ENCODE results near the gene GRSF1.
"Not testable (repeated sequence)": the region's sequence is repeated elsewhere in the genome, so short reads cannot be mapped to it uniquely, and the experiment has no call there.

The GRSF1 gene

GRCh38 chr4:70842761-70843435, 3.2 kb upstream of the GRSF1 start:
- Mint-ChIP-seq H3K27me3 (no peaks in the 10 kb centered on the region), H3K27ac (no peak overlapping the region), H3K4me3 (no peak overlapping the region), H3K9me3 (no peaks in the 10 kb centered on the region), H3K36me3 (ENCODE audit: low read depth) (peaks cover 11% of the 10 kb centered on the region), H3K4me1 (ENCODE audit: low read depth) (peaks cover 5% of the 10 kb centered on the region)
- intact Hi-C loops (cut with micrococcal nuclease): no loop called here

GRCh38 chr4:70841951-70842350, 2.3 kb upstream of the GRSF1 start:
- H3K27me3 Mint-ChIP-seq: no peaks in the 10 kb centered on the region
- intact Hi-C loops (cut with micrococcal nuclease): no loop called here
- peak overlapping the region; percentile 27 for H3K27ac Mint-ChIP-seq

GRCh38 chr4:70841211-70841610, 1.5 kb upstream of the GRSF1 start:
- H3K9me3 Mint-ChIP-seq: no peaks in the 10 kb centered on the region
- H3K36me3 Mint-ChIP-seq (ENCODE audit: low read depth): peaks cover 17% of the 10 kb centered on the region
- intact Hi-C loops (cut with micrococcal nuclease): no loop called here
- peak overlapping the region; percentile 27 for H3K27ac Mint-ChIP-seq
- H3K4me1 Mint-ChIP-seq (ENCODE audit: low read depth): peaks cover 15% of the 10 kb centered on the region
- H3K4me3 Mint-ChIP-seq: no peak overlapping the region
- no peaks in the 10 kb centered on the region for H3K27me3 Mint-ChIP-seq

More at GRCh38 chr4:70841951-70842350, 2.3 kb upstream of the GRSF1 start:
- Mint-ChIP-seq H3K4me3 (no peak overlapping the region), H3K36me3 (ENCODE audit: low read depth) (peaks cover 12% of the 10 kb centered on the region), H3K4me1 (ENCODE audit: low read depth) (peaks cover 13% of the 10 kb centered on the region), H3K9me3 (no peaks in the 10 kb centered on the region)

- H3K36me3 Mint-ChIP-seq (ENCODE audit: low read depth): peaks cover 21% of the 10 kb centered on the region
- H3K9me3 Mint-ChIP-seq; intact Hi-C loops (cut with micrococcal nuclease); H3K4me3 Mint-ChIP-seq; H3K27me3 Mint-ChIP-seq: not testable (repeated sequence)
- H3K27ac Mint-ChIP-seq: peak overlapping the region; percentile 94
- H3K4me1 Mint-ChIP-seq (ENCODE audit: low read depth): peaks cover 15% of the 10 kb centered on the region
Measured at GRCh38 chr4:70840631-70841030, 941 bp upstream of the GRSF1 start.

GRCh38 chr4:70840137-70840536, 447 bp upstream of the GRSF1 start:
- peak overlapping the region; percentile 6 for H3K4me3 Mint-ChIP-seq
- H3K4me1 Mint-ChIP-seq (ENCODE audit: low read depth): peaks cover 15% of the 10 kb centered on the region
- H3K36me3 Mint-ChIP-seq (ENCODE audit: low read depth): peaks cover 26% of the 10 kb centered on the region
- intact Hi-C loops (cut with micrococcal nuclease); H3K27me3 Mint-ChIP-seq; H3K9me3 Mint-ChIP-seq: not testable (repeated sequence)
- peak overlapping the region; percentile 94 for H3K27ac Mint-ChIP-seq

GRCh38 chr4:70838666-70839588, 763 bp downstream of the GRSF1 start:
- Mint-ChIP-seq H3K4me3 (peak overlapping the region; percentile 87), H3K9me3 (no peaks in the 10 kb centered on the region), H3K27ac (peak overlapping the region; percentile 94), H3K27me3 (no peaks in the 10 kb centered on the region), H3K36me3 (ENCODE audit: low read depth) (peaks cover 38% of the 10 kb centered on the region), H3K4me1 (ENCODE audit: low read depth) (peaks cover 15% of the 10 kb centered on the region)
- intact Hi-C loops (cut with micrococcal nuclease): loop anchor here (2.0 to 10.0 kb wide), 7 partner anchors 64 to 173 kb away; partner anchors contain the start of genes DCK, MOB1B and UTP3

GRCh38 chr4:70838204-70838603, 1.5 kb downstream of the GRSF1 start:
- Mint-ChIP-seq H3K9me3 (no peaks in the 10 kb centered on the region), H3K4me3 (peak overlapping the region; percentile 87), H3K27ac (peak overlapping the region; percentile 94), H3K4me1 (ENCODE audit: low read depth) (peaks cover 15% of the 10 kb centered on the region), H3K27me3 (no peaks in the 10 kb centered on the region), H3K36me3 (ENCODE audit: low read depth) (peaks cover 45% of the 10 kb centered on the region)
- intact Hi-C loops (cut with micrococcal nuclease): loop anchor here (2.0 to 10.0 kb wide), 7 partner anchors 63 to 174 kb away; partner anchors contain the start of genes DCK, MOB1B and UTP3

GRCh38 chr4:70836081-70836480, 3.6 kb downstream of the GRSF1 start:
- Mint-ChIP-seq H3K27ac (no peak overlapping the region), H3K36me3 (ENCODE audit: low read depth) (peaks cover 66% of the 10 kb centered on the region), H3K4me3 (no peak overlapping the region), H3K4me1 (ENCODE audit: low read depth) (peaks cover 15% of the 10 kb centered on the region), H3K27me3 (no peaks in the 10 kb centered on the region), H3K9me3 (no peaks in the 10 kb centered on the region)
- intact Hi-C loops (cut with micrococcal nuclease): loop anchor here (5.0 to 10.0 kb wide), 4 partner anchors 61 to 176 kb away; partner anchors contain the start of gene DCK

- no peak overlapping the region for H3K27ac Mint-ChIP-seq
- H3K4me1 Mint-ChIP-seq (ENCODE audit: low read depth): peaks cover 15% of the 10 kb centered on the region
- no peaks in the 10 kb centered on the region for H3K9me3 Mint-ChIP-seq
- no peaks in the 10 kb centered on the region for H3K27me3 Mint-ChIP-seq
- H3K4me3 Mint-ChIP-seq: no peak overlapping the region
- H3K36me3 Mint-ChIP-seq (ENCODE audit: low read depth): peaks cover 81% of the 10 kb centered on the region
- intact Hi-C loops (cut with micrococcal nuclease): loop anchor here (10.0 kb wide), 1 partner anchor 59 kb away; no protein-coding TSS in a partner anchor
Measured at GRCh38 chr4:70833675-70834074, 6.0 kb downstream of the GRSF1 start.

- Mint-ChIP-seq H3K27me3 (no peaks in the 10 kb centered on the region), H3K4me1 (ENCODE audit: low read depth) (peaks cover under 1% of the 10 kb centered on the region), H3K27ac (no peak overlapping the region), H3K9me3 (no peaks in the 10 kb centered on the region), H3K4me3 (no peak overlapping the region), H3K36me3 (ENCODE audit: low read depth) (peaks cover 97% of the 10 kb centered on the region)
- intact Hi-C loops (cut with micrococcal nuclease): loop anchor here (10.0 kb wide), 1 partner anchor 56 kb away; no protein-coding TSS in a partner anchor
Measured at GRCh38 chr4:70831293-70831692, 8.4 kb downstream of the GRSF1 start.

GRCh38 chr4:70830054-70830453, 9.6 kb downstream of the GRSF1 start:
- no peaks in the 10 kb centered on the region for H3K4me1 Mint-ChIP-seq (ENCODE audit: low read depth)
- peaks cover 100% of the 10 kb centered on the region for H3K36me3 Mint-ChIP-seq (ENCODE audit: low read depth)
- H3K27me3 Mint-ChIP-seq: no peaks in the 10 kb centered on the region
- intact Hi-C loops (cut with micrococcal nuclease): loop anchor here (10.0 kb wide), 1 partner anchor 55 kb away; no protein-coding TSS in a partner anchor
- H3K4me3 Mint-ChIP-seq: no peak overlapping the region
- no peak overlapping the region for H3K27ac Mint-ChIP-seq
- no peaks in the 10 kb centered on the region for H3K9me3 Mint-ChIP-seq

- intact Hi-C loops (cut with micrococcal nuclease): no loop called here
- Mint-ChIP-seq H3K27me3 (no peaks in the 10 kb centered on the region), H3K36me3 (ENCODE audit: low read depth) (peaks cover 100% of the 10 kb centered on the region), H3K27ac (no peak overlapping the region), H3K4me3 (no peak overlapping the region), H3K4me1 (ENCODE audit: low read depth) (no peaks in the 10 kb centered on the region), H3K9me3 (no peaks in the 10 kb centered on the region)
Measured at GRCh38 chr4:70829492-70829891, 10.2 kb downstream of the GRSF1 start.

GRCh38 chr4:70829015-70829414, 10.7 kb downstream of the GRSF1 start:
- Mint-ChIP-seq H3K27ac (no peak overlapping the region), H3K4me1 (ENCODE audit: low read depth) (no peaks in the 10 kb centered on the region), H3K9me3 (no peaks in the 10 kb centered on the region), H3K27me3 (no peaks in the 10 kb centered on the region), H3K4me3 (no peak overlapping the region), H3K36me3 (ENCODE audit: low read depth) (peaks cover 100% of the 10 kb centered on the region)
- intact Hi-C loops (cut with micrococcal nuclease): no loop called here

- Mint-ChIP-seq H3K4me1 (ENCODE audit: low read depth) (peaks cover 8% of the 10 kb centered on the region), H3K4me3 (no peak overlapping the region), H3K27me3 (no peaks in the 10 kb centered on the region), H3K9me3 (no peaks in the 10 kb centered on the region), H3K27ac (no peak overlapping the region), H3K36me3 (ENCODE audit: low read depth) (peaks cover 73% of the 10 kb centered on the region)
- intact Hi-C loops (cut with micrococcal nuclease): no loop called here
Measured at GRCh38 chr4:70818921-70819320, 20.8 kb downstream of the GRSF1 start.

Data from dendritic cell treated with granulocyte-macrophage colony-stimulating factor and Interleukin-4, amounts not matched to agents 40 ng/mL and 50 ng/mL, for 4 days (primary cell).